ENCODE results near the gene NPAS3.
A peak's percentile ranks its signal among the peaks of the same experiment; 100 is the strongest.

NPAS3 gene

GRCh38 chr14:32938719-32939253, at the start of gene NPAS3:
TSS of gene NPAS3 (plus strand) at chr14:32938879.
- no peak for TF ChIP-seq CTCF (conservative IDR thresholded peaks at IDR 0.05; ENCODE audit: control insufficient read depth, insufficient read depth, low read depth, low read length)
- peak within 1 kb of the TSS; percentile 56 for H3K4me3 ChIP-seq (ENCODE audit: control insufficient read depth, low read depth, low read length)
- no peak for DNase-seq (ENCODE audit: low read depth)

- H3K4me3 ChIP-seq (ENCODE audit: control insufficient read depth, low read depth, low read length) = peak overlapping the region; percentile 52
- no peak for TF ChIP-seq CTCF (conservative IDR thresholded peaks at IDR 0.05; ENCODE audit: control insufficient read depth, insufficient read depth, low read depth, low read length)
- DNase-seq (ENCODE audit: low read depth) = peak; percentile 52
Observed at GRCh38 chr14:32896979-32897697, 41.5 kb upstream of the NPAS3 start.

GRCh38 chr14:32897698-32898064, 41.0 kb upstream of the NPAS3 start:
- H3K4me3 ChIP-seq (ENCODE audit: control insufficient read depth, low read depth, low read length) = peak overlapping the region; percentile 52
- no peak for TF ChIP-seq CTCF (conservative IDR thresholded peaks at IDR 0.05; ENCODE audit: control insufficient read depth, insufficient read depth, low read depth, low read length)

GRCh38 chr14:32898876-32899275, 39.8 kb upstream of the NPAS3 start:
- H3K4me3 ChIP-seq (ENCODE audit: control insufficient read depth, low read depth, low read length) = no peak overlapping the region
- DNase-seq (ENCODE audit: low read depth) = no peak
- no peak for TF ChIP-seq CTCF (conservative IDR thresholded peaks at IDR 0.05; ENCODE audit: control insufficient read depth, insufficient read depth, low read depth, low read length)

More at GRCh38 chr14:32897698-32898064, 41.0 kb upstream of the NPAS3 start:
- no peak for DNase-seq (ENCODE audit: low read depth)

- H3K4me3 ChIP-seq (ENCODE audit: control insufficient read depth, low read depth, low read length) = no peak overlapping the region
- no peak for TF ChIP-seq CTCF (conservative IDR thresholded peaks at IDR 0.05; ENCODE audit: control insufficient read depth, insufficient read depth, low read depth, low read length)
- peak; percentile 39 for DNase-seq (ENCODE audit: low read depth)
Observed at GRCh38 chr14:32900547-32900946, 38.1 kb upstream of the NPAS3 start.

- H3K4me3 ChIP-seq (ENCODE audit: control insufficient read depth, low read depth, low read length) = no peak overlapping the region
- no peak for DNase-seq (ENCODE audit: low read depth)
- TF ChIP-seq CTCF (conservative IDR thresholded peaks at IDR 0.05; ENCODE audit: control insufficient read depth, insufficient read depth, low read depth, low read length) = no peak
Observed at GRCh38 chr14:32905013-32905412, 33.7 kb upstream of the NPAS3 start.

All from fibroblast of mammary gland (primary cell).